Gastrocnemius medialis (tissue), 4 donors: ENCODE data around the gene PGC.

Source experiments
- CTCF ChIP-seq, 5 experiments: fragments of 450-650 bp in 3 of 5; fragments of 200-600 bp in 2 of 5; sonication (generic) in 2 of 5; IDR thresholded peaks in 4 of 5; conservative IDR thresholded peaks in 1 of 5; 1 replicate in 4 of 5; 2 replicates in 1 of 5; pipeline ENCODE4 v1.5.1; 2016 to 2019; ENCODE audit warnings: antibody characterized with exemption in 5 of 5, mild to moderate bottlenecking in 3 of 5, moderate library complexity in 3 of 5
- POLR2A ChIP-seq, 2 donors: fragments of 450-650 bp; IDR thresholded peaks; one replicate each; pipeline ENCODE4 v1.6.1; 2017; ENCODE audit warnings: antibody characterized with exemption in 2 of 2, mild to moderate bottlenecking in 2 of 2, moderate library complexity in 2 of 2

GRCh38 chr6:41704028-41704427 lies 43.2 kb downstream of the PGC start:
- TF ChIP-seq CTCF (IDR thresholded peaks at IDR 0.05 in 4 of 5, conservative IDR thresholded peaks at IDR 0.05 in 1 of 5) = no peak
- TF ChIP-seq POLR2A (IDR thresholded peaks at IDR 0.05) = no peak
